WTC11 (cell line): ENCODE data around the gene NPTN. TPM values are rescaled to one million over a fixed set of nuclear protein-coding genes. Genes with fewer than 3 reads are reported as not detected.

Source experiments
- ATAC-seq: fragments of 200-7000 bp; cut with Tn5 transposase; 2 replicates; pipeline ENCODE4 v1.10.0; 2021; ENCODE audit warnings: mild to moderate bottlenecking, moderate library complexity
- CTCF ChIA-PET: fragments of 300-600 bp; sonication (Branson Sonifier 250); formaldehyde crosslinking; loops from one replicate; lab custom pipeline; 2021; ENCODE audit warnings: antibody characterized with exemption; lab: Charles Lee
- POLR2A ChIA-PET: fragments of 350-600 bp; sonication (Branson Sonifier 250); formaldehyde crosslinking; loops from one replicate; lab custom pipeline; 2021; ENCODE audit warnings: antibody characterized with exemption; lab: Charles Lee
- DNase-seq: peaks from one replicate; pipeline ENCODE4 v3.0.0; 2021; ENCODE audit warnings: low spot score
- H3K27ac Mint-ChIP-seq: 2 replicates; pipeline ENCODE4 v1.8.0; 2021; ENCODE audit warnings: mixed read lengths
- H3K27me3 Mint-ChIP-seq: 2 replicates; pipeline ENCODE4 v1.8.0; 2021; ENCODE audit warnings: low read depth, mild to moderate bottlenecking, moderate library complexity, mixed read lengths
- H3K36me3 Mint-ChIP-seq: 2 replicates; pipeline ENCODE4 v1.8.0; 2021; ENCODE audit warnings: mixed read lengths
- H3K4me1 Mint-ChIP-seq: 2 replicates; pipeline ENCODE4 v1.8.0; 2022; ENCODE audit warnings: mixed read lengths
- H3K4me3 Mint-ChIP-seq: 2 replicates; pipeline ENCODE4 v1.8.0; 2021; ENCODE audit warnings: mild to moderate bottlenecking, moderate library complexity, mixed read lengths
- H3K9me3 Mint-ChIP-seq: 2 replicates; pipeline ENCODE4 v1.8.0; 2021; ENCODE audit warnings: mixed read lengths
- CDX4 ChIP-seq: fragments of 250-450 bp; sonication (Bioruptor Pico); IDR thresholded peaks from 2 replicates; pipeline ENCODE4 v1.9.0; 2021; ENCODE audit warnings: moderate library complexity, mild to moderate bottlenecking, inconsistent platforms, borderline replicate concordance
- E2F5 ChIP-seq: sonication (generic); formaldehyde crosslinking; IDR thresholded peaks from 2 replicates; pipeline ENCODE4 v1.8.1; 2022; ENCODE audit warnings: mild to moderate bottlenecking, moderate library complexity, missing genetic modification reagents
- ELF4 ChIP-seq: sonication (generic); formaldehyde crosslinking; IDR thresholded peaks from 2 replicates; pipeline ENCODE4 v1.8.1; 2022; ENCODE audit warnings: low read depth, mild to moderate bottlenecking, moderate library complexity, missing genetic modification reagents
- ESRRA ChIP-seq: sonication (generic); formaldehyde crosslinking; IDR thresholded peaks from 2 replicates; pipeline ENCODE4 v1.8.1; 2022; ENCODE audit warnings: mild to moderate bottlenecking, missing genetic modification reagents, borderline replicate concordance
- ETV6 ChIP-seq: sonication (generic); formaldehyde crosslinking; IDR thresholded peaks from 2 replicates; pipeline ENCODE4 v1.8.1; 2022; ENCODE audit warnings: mild to moderate bottlenecking, missing genetic modification reagents
- FOXJ3 ChIP-seq: sonication (generic); formaldehyde crosslinking; IDR thresholded peaks from 2 replicates; pipeline ENCODE4 v1.9.0; 2021; ENCODE audit warnings: missing genetic modification reagents, mild to moderate bottlenecking, borderline replicate concordance
- HMGA2 ChIP-seq: fragments of 250-450 bp; sonication (Bioruptor Pico); IDR thresholded peaks from 2 replicates; pipeline ENCODE4 v1.4.0; 2021; ENCODE audit warnings: mild to moderate bottlenecking, moderate library complexity
- KAT7 ChIP-seq: sonication (generic); formaldehyde crosslinking; IDR thresholded peaks from 2 replicates; pipeline ENCODE4 v1.8.1; 2023; ENCODE audit warnings: missing genetic modification reagents, mild to moderate bottlenecking, borderline replicate concordance
- NFYB ChIP-seq: sonication (generic); formaldehyde crosslinking; conservative IDR thresholded peaks from 2 replicates; pipeline ENCODE4 v1.8.0; 2022; ENCODE audit warnings: low read depth, missing genetic modification reagents
- NR1H2 ChIP-seq: sonication (generic); formaldehyde crosslinking; IDR thresholded peaks from 2 replicates; pipeline ENCODE4 v1.9.0; 2021; ENCODE audit warnings: mild to moderate bottlenecking, moderate library complexity, missing genetic modification reagents
- OVOL2 ChIP-seq: fragments of 250-450 bp; sonication (Bioruptor Pico); IDR thresholded peaks from 2 replicates; pipeline ENCODE4 v1.9.0; 2021; ENCODE audit warnings: mild to moderate bottlenecking, borderline replicate concordance
- PREB ChIP-seq: sonication (generic); formaldehyde crosslinking; IDR thresholded peaks from 2 replicates; pipeline ENCODE4 v1.8.1; 2022; ENCODE audit warnings: mild to moderate bottlenecking, missing genetic modification reagents, moderate library complexity, borderline replicate concordance
- TEAD1 ChIP-seq: sonication (generic); formaldehyde crosslinking; IDR thresholded peaks from 2 replicates; pipeline ENCODE4 v1.8.0; 2022; ENCODE audit warnings: mild to moderate bottlenecking, missing genetic modification reagents
- ZBTB21 ChIP-seq: sonication (generic); formaldehyde crosslinking; IDR thresholded peaks from 2 replicates; pipeline ENCODE4 v1.8.1; 2023; ENCODE audit warnings: mild to moderate bottlenecking, missing genetic modification reagents, borderline replicate concordance
- ZBTB43 ChIP-seq: sonication (generic); formaldehyde crosslinking; IDR thresholded peaks from 2 replicates; pipeline ENCODE4 v1.8.1; 2023; ENCODE audit warnings: mild to moderate bottlenecking, missing genetic modification reagents
- ZNF138 ChIP-seq: sonication (generic); formaldehyde crosslinking; conservative IDR thresholded peaks from 2 replicates; pipeline ENCODE4 v1.8.1; 2022; ENCODE audit warnings: mild to moderate bottlenecking, moderate library complexity, missing genetic modification reagents
- ZNF263 ChIP-seq: sonication (generic); formaldehyde crosslinking; IDR thresholded peaks from 2 replicates; pipeline ENCODE4 v1.8.1; 2022; ENCODE audit warnings: low read depth, mild to moderate bottlenecking, moderate library complexity, missing genetic modification reagents
- ZNF512 ChIP-seq: sonication (generic); formaldehyde crosslinking; IDR thresholded peaks from 2 replicates; pipeline ENCODE4 v1.8.1; 2022; ENCODE audit warnings: missing genetic modification reagents, borderline replicate concordance
- total RNA-seq: library from RNA; stranded (reverse); gene quantifications from 3 replicates; pipeline ENCODE4 v1.2.3, GENCODE V29; 2021
- TF ChIP-seq, protein P1 (sequence below): sonication (generic); formaldehyde crosslinking; IDR thresholded peaks from 2 replicates; pipeline ENCODE4 v1.8.1; 2023; ENCODE audit warnings: mild to moderate bottlenecking, moderate library complexity, missing genetic modification reagents
- TF ChIP-seq, protein P2 (sequence below): fragments of 250-450 bp; sonication (Bioruptor Pico); IDR thresholded peaks from 2 replicates; pipeline ENCODE4 v2.1.2; 2022; ENCODE audit warnings: mild to moderate bottlenecking, moderate library complexity
- TF ChIP-seq, protein P3 (sequence below): sonication (generic); formaldehyde crosslinking; IDR thresholded peaks from 2 replicates; pipeline ENCODE4 v1.8.1; 2023; ENCODE audit warnings: mild to moderate bottlenecking, missing genetic modification reagents, moderate library complexity

Gene NPTN
- total RNA-seq, 1 experiment from 2014 or later: 116 TPM

DNA sequence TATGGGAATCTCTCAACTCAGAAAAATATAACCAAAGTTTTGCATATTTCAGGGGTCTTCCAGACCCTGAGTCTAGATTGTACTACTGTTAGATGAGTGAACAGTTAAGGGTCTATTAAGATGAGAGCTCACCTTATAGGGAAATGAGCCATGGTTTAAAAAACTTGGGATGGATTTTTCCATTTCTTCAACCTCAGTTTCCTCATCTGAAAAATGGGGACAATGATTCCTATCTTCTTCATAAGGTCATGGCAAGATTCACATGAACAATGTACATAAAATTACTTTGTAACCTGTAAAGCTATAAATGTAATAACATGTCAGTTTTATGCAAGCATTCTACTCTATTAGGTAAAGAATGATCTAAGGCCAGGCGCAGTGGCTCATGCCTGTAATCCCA, 28.7 kb downstream of the NPTN start:
- TF ChIP-seq PREB (CRISPR knock-in tag): no peak
- ATAC-seq (no peak), DNase-seq (no peak)
- no peaks in the 10 kb centered on the region for H3K9me3 Mint-ChIP-seq
- H3K4me3 Mint-ChIP-seq: no peak overlapping the region
- CTCF ChIA-PET: interaction anchor here (1.6 to 10.5 kb wide), 2 partner anchors 31 to 263 kb away, joined by 3 to 74 read pairs; no protein-coding TSS in a partner anchor
- peaks cover 37% of the 10 kb centered on the region for H3K4me1 Mint-ChIP-seq
- H3K27ac Mint-ChIP-seq: no peak overlapping the region
- POLR2A ChIA-PET: interaction anchor here (0.7 kb wide), 1 partner anchor 13 kb away, joined by 3 read pairs; no protein-coding TSS in a partner anchor
- H3K27me3 Mint-ChIP-seq: 0 out of 2 replicates have a peak, but pooled peaks cover 2% of the 10 kb centered on the region
- H3K36me3 Mint-ChIP-seq: no peaks in the 10 kb centered on the region

- ChIA-PET POLR2A (no interaction called here), CTCF (interaction anchor here (1.0 to 10.5 kb wide), 6 partner anchors 27 to 264 kb away, joined by 3 to 74 read pairs (median 4); no protein-coding TSS in a partner anchor)
- TF ChIP-seq OVOL2 (CRISPR knock-in tag) (no peak), KAT7 (CRISPR knock-in tag) (no peak), ELF4 (CRISPR knock-in tag) (no peak), HMGA2 (CRISPR knock-in tag) (no peak), NFYB (CRISPR knock-in tag) (no peak), TEAD1 (no peak), E2F5 (no peak), ZNF512 (no peak), CDX4 (CRISPR knock-in tag) (no peak), ETV6 (CRISPR knock-in tag) (no peak), ZBTB43 (CRISPR knock-in tag) (no peak), ZBTB21 (no peak), ZNF263 (CRISPR knock-in tag) (no peak), ESRRA (CRISPR knock-in tag) (no peak), ZNF138 (CRISPR knock-in tag) (no peak), NR1H2 (CRISPR knock-in tag) (no peak), FOXJ3 (no peak)
- TF ChIP-seq, protein P1, sequence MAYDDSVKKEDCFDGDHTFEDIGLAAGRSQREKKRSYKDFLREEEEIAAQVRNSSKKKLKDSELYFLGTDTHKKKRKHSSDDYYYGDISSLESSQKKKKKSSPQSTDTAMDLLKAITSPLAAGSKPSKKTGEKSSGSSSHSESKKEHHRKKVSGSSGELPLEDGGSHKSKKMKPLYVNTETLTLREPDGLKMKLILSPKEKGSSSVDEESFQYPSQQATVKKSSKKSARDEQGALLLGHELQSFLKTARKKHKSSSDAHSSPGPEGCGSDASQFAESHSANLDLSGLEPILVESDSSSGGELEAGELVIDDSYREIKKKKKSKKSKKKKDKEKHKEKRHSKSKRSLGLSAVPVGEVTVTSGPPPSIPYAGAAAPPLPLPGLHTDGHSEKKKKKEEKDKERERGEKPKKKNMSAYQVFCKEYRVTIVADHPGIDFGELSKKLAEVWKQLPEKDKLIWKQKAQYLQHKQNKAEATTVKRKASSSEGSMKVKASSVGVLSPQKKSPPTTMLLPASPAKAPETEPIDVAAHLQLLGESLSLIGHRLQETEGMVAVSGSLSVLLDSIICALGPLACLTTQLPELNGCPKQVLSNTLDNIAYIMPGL: no peak
- TF ChIP-seq, protein P2, sequence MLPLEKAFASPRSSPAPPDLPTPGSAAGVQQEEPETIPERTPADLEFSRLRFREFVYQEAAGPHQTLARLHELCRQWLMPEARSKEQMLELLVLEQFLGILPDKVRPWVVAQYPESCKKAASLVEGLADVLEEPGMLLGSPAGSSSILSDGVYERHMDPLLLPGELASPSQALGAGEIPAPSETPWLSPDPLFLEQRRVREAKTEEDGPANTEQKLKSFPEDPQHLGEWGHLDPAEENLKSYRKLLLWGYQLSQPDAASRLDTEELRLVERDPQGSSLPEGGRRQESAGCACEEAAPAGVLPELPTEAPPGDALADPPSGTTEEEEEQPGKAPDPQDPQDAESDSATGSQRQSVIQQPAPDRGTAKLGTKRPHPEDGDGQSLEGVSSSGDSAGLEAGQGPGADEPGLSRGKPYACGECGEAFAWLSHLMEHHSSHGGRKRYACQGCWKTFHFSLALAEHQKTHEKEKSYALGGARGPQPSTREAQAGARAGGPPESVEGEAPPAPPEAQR (CRISPR knock-in tag): no peak
- TF ChIP-seq, protein P3, sequence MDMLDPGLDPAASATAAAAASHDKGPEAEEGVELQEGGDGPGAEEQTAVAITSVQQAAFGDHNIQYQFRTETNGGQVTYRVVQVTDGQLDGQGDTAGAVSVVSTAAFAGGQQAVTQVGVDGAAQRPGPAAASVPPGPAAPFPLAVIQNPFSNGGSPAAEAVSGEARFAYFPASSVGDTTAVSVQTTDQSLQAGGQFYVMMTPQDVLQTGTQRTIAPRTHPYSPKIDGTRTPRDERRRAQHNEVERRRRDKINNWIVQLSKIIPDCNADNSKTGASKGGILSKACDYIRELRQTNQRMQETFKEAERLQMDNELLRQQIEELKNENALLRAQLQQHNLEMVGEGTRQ (CRISPR knock-in tag): no peak
- Mint-ChIP-seq H3K27me3 (0 out of 2 replicates have a peak, but pooled peaks cover under 1% of the 10 kb centered on the region), H3K4me1 (peaks cover 50% of the 10 kb centered on the region), H3K36me3 (no peaks in the 10 kb centered on the region), H3K27ac (no peak overlapping the region), H3K4me3 (no peak overlapping the region), H3K9me3 (no peaks in the 10 kb centered on the region)
- no peak for ATAC-seq
- no peak for DNase-seq
Observed at GRCh38 chr15:73602992-73603391, 30.2 kb downstream of the NPTN start.
